Stomach (tissue), 9 donors: ENCODE measurements around the gene FFAR1. TPM values are rescaled to one million over a fixed set of nuclear protein-coding genes. Genes with fewer than 3 reads are reported as not detected.

Source experiments
- DNase-seq, 2 donors: peaks; one replicate each; pipeline versions ENCODE4 v3.0.0 to v3.0.0-alpha.2; 2013 to 2019
- H3K27ac ChIP-seq, 5 donors: fragments of 200-600 bp in 4 of 5; sonication (generic) in 4 of 5; one replicate each; pipeline ENCODE4 v1.5.1; 2013 to 2019; ENCODE audit warnings: mild to moderate bottlenecking in 1 of 5, moderate library complexity in 1 of 5
- H3K27me3 ChIP-seq, 3 donors: fragments of 200-600 bp; sonication (generic); one replicate each; pipeline ENCODE4 v1.5.1; 2017 to 2019; ENCODE audit warnings: mixed run types in 1 of 3
- H3K36me3 ChIP-seq, 4 donors: fragments of 200-600 bp; sonication (generic); 1 replicate in 3 of 4; 2 replicates in 1 of 4; pipeline ENCODE4 v1.5.1; 2016 to 2019
- H3K4me1 ChIP-seq, 4 donors: fragments of 200-600 bp; sonication (generic); one replicate each; pipeline ENCODE4 v1.5.1; 2016 to 2019
- H3K4me3 ChIP-seq, 4 donors: fragments of 200-600 bp; sonication (generic) in 3 of 4; one replicate each; pipeline ENCODE4 v1.5.1; 2016 to 2019; ENCODE audit warnings: mild to moderate bottlenecking in 1 of 4
- H3K9me3 ChIP-seq, 4 donors: fragments of 200-600 bp; sonication (generic); one replicate each; pipeline ENCODE4 v1.5.1; 2016 to 2019
- CTCF ChIP-seq, 7 experiments: fragments of 450-650 bp in 4 of 7; fragments of 200-600 bp in 3 of 7; sonication (generic) in 3 of 7; IDR thresholded peaks; one replicate each; pipeline ENCODE4 v1.5.1; 2016 to 2019; ENCODE audit warnings: antibody characterized with exemption in 7 of 7, control low read depth in 2 of 7, mild to moderate bottlenecking in 1 of 7
- EP300 ChIP-seq: sonication (generic); formaldehyde crosslinking; IDR thresholded peaks from one replicate; pipeline ENCODE4 v1.6.1; 2017; ENCODE audit warnings: antibody characterized with exemption
- POLR2A ChIP-seq, 4 donors: fragments of 450-650 bp; IDR thresholded peaks; one replicate each; pipeline ENCODE4 v1.6.1; 2016; ENCODE audit warnings: antibody characterized with exemption in 4 of 4, control low read depth in 2 of 4, mild to moderate bottlenecking in 1 of 4, moderate library complexity in 1 of 4
- POLR2AphosphoS5 ChIP-seq, 3 donors: sonication (generic); formaldehyde crosslinking; IDR thresholded peaks; one replicate each; pipeline ENCODE4 v1.6.1; 2016; ENCODE audit warnings: antibody characterized with exemption in 3 of 3
- WGBS, 5 donors: extraction: QIAGEN DNeasy Blood & Tissue Kit in 3 of 5; methylation state at CpG; one replicate each; pipeline versions ENCODE4 v1.1.5 to v1.1.7; 2013 to 2018; 5-methylcytosine and 5-hydroxymethylcytosine counted together
- intact Hi-C: fragments of 100-400 bp; cut with DNase I; formaldehyde crosslinking; loops from one replicate; pipeline ENCODE4 v1.15.1; 2023; ENCODE audit warnings: low total_unique reads
- polyA plus RNA-seq, 3 donors: library from polyadenylated mRNA; stranded (reverse); fragments of 200-250 nt; gene quantifications; one replicate each; pipeline ENCODE4 v1.2.3, GENCODE V29; 2013
- total RNA-seq, 5 donors: library from RNA; depleted of rRNA; stranded (reverse); fragments of >200 nt; gene quantifications; one replicate each; pipeline versions ENCODE4 v1.1.0 to v1.2.3, GENCODE V29; 2014 to 2016
- donor health status: healthy with polysubstance abuse.
- donor health status: Bipolar disorder and iron deficiency.
- donor health status: healthy.

FFAR1 gene
- total and polyA plus RNA-seq, 8 donors: 0.18 TPM; not detected in 7

- H3K36me3 ChIP-seq: no peaks in the 10 kb centered on the region
Observed at GRCh38 chr19:35352448-35353304, 5.0 kb downstream of the FFAR1 start.

GRCh38 chr19:35353635-35354034, 5.9 kb downstream of the FFAR1 start:
- no peak for DNase-seq
- Histone ChIP-seq H3K4me1 (peaks cover 0 to 35% (median 12%) of the 10 kb centered on the region in 4 donors), H3K4me3 (no peak overlapping the region), H3K36me3 (no peaks in the 10 kb centered on the region), H3K27ac (no peak overlapping the region), H3K27me3 (peaks cover 0 to 26% (median 0%) of the 10 kb centered on the region in 3 donors), H3K9me3 (no peaks in the 10 kb centered on the region)
- intact Hi-C loops: no loop called here
- 49 to 53% (median 52%) methylated on average over 9 of the region's 9 CpGs for WGBS, 5 donors
- TF ChIP-seq EP300: no peak
- TF ChIP-seq POLR2AphosphoS5 (IDR thresholded peaks at IDR 0.05): peak in 2 of 3 donors; percentile 11 to 20

More at GRCh38 chr19:35352448-35353304, 5.0 kb downstream of the FFAR1 start:
- no peak overlapping the region for H3K27ac ChIP-seq
- TF ChIP-seq CTCF (IDR thresholded peaks at IDR 0.05) (peak in 5 of 7 experiments; percentile 62 to 87 (median 81)), POLR2A (IDR thresholded peaks at IDR 0.05) (no peak), POLR2AphosphoS5 (IDR thresholded peaks at IDR 0.05) (peak in 1 of 3 donors; percentile 50), EP300 (no peak)
- peak; percentile 73 to 93 for DNase-seq
- 28 to 35% (median 31%) methylated on average over 27 to 32 of the region's 32 CpGs for WGBS, 5 donors
- intact Hi-C loops: no loop called here
- H3K9me3 ChIP-seq: no peaks in the 10 kb centered on the region
- H3K4me3 ChIP-seq: no peak overlapping the region
- H3K27me3 ChIP-seq: peaks cover 0 to 26% (median 0%) of the 10 kb centered on the region in 3 donors
- peaks cover 0 to 27% (median 7%) of the 10 kb centered on the region in 4 donors for H3K4me1 ChIP-seq

GRCh38 chr19:35354898-35355297, 7.2 kb downstream of the FFAR1 start:
- no peaks in the 10 kb centered on the region for H3K9me3 ChIP-seq
- no peak for DNase-seq
- peaks cover 0 to 35% (median 12%) of the 10 kb centered on the region in 4 donors for H3K4me1 ChIP-seq
- H3K36me3 ChIP-seq: no peaks in the 10 kb centered on the region
- H3K27me3 ChIP-seq: peaks cover 0 to 26% (median 0%) of the 10 kb centered on the region in 3 donors
- H3K4me3 ChIP-seq: no peak overlapping the region
- no peak overlapping the region for H3K27ac ChIP-seq
- intact Hi-C loops: loop anchor here (5.0 kb wide), 1 partner anchor 112 kb away; no protein-coding TSS in a partner anchor
- no peak for TF ChIP-seq POLR2A (IDR thresholded peaks at IDR 0.05)
- no peak for TF ChIP-seq EP300
- TF ChIP-seq POLR2AphosphoS5 (IDR thresholded peaks at IDR 0.05): no peak
- TF ChIP-seq CTCF (IDR thresholded peaks at IDR 0.05): no peak
- WGBS, 5 donors: 89 to 92% (median 91%) methylated on average over 8 of the region's 8 CpGs

- no peak for DNase-seq
- H3K27me3 ChIP-seq: peaks cover 0 to 15% (median 0%) of the 10 kb centered on the region in 3 donors
- intact Hi-C loops: loop anchor here (5.0 kb wide), 1 partner anchor 111 kb away; no protein-coding TSS in a partner anchor
- H3K27ac ChIP-seq: no peak overlapping the region
- H3K4me3 ChIP-seq: no peak overlapping the region
- 44 to 58% (median 51%) methylated on average over 6 of the region's 6 CpGs for WGBS, 5 donors
- H3K9me3 ChIP-seq: no peaks in the 10 kb centered on the region
- no peak for TF ChIP-seq POLR2AphosphoS5 (IDR thresholded peaks at IDR 0.05)
- TF ChIP-seq POLR2A (IDR thresholded peaks at IDR 0.05): no peak
- no peak for TF ChIP-seq EP300
- TF ChIP-seq CTCF (IDR thresholded peaks at IDR 0.05): no peak
- peaks cover 0 to 35% (median 13%) of the 10 kb centered on the region in 4 donors for H3K4me1 ChIP-seq
- H3K36me3 ChIP-seq: no peaks in the 10 kb centered on the region
Observed at GRCh38 chr19:35355791-35356460, 8.2 kb downstream of the FFAR1 start.
